NCI-H446 (cell line): ENCODE data around the gene GBF1.
"Not testable (repeated sequence)": the region's sequence is repeated elsewhere in the genome, so short reads cannot be mapped to it uniquely, and the experiment has no call there.

Experiments used
- DNase-seq, 2 experiments: peaks; one replicate each; lab custom pipeline; 2025; lab: John Stamatoyannopoulos, UW

The GBF1 gene

DNA sequence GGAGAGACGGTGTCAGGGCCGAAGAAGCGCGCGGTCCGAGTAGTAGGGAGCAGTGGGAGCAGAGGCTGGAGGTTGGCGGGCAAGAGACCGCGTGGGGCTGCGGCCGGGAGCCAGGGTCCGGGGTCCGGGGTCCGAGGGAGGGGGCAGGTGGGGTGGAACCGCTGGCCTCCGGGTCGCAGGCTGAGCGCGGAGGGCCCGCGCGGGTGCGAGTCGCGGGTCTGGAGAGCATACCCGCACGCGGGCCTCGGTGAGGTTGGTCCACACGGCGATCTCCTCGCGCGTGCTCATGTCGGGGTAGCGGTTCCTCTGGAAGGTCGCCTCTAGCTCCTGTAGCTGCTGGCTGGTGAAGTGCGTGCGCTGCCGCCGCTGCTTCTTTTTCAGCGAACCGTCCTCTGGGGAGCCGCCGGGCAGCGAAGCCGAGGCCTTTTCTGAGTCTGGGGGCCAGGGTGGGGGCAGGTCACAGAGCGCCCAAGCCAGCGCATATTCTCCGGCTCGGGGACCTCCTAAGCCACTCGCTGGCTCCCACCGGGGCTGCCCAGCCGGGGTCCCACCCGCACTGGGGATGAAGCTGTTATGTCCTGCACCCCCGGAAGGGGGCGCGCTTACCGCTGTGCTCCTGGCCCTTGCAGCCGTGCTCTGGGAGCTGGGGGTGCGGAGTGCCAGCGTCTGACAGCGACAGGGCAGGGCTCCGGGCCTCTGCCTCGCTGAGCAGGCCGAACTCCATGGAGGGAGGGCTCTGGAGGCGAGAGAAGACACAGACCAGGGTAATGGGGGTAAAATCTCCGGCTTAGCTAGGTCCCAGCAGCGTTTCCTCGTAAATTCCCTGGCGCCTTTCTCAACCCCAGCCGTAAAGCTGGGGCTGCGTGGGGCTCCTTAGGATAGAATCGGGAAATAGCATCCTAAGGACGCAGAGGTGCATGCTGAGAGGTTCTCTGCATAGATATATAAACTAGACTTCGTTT lies 13.7 kb upstream of the GBF1 start:
- no peak for DNase-seq

DNA sequence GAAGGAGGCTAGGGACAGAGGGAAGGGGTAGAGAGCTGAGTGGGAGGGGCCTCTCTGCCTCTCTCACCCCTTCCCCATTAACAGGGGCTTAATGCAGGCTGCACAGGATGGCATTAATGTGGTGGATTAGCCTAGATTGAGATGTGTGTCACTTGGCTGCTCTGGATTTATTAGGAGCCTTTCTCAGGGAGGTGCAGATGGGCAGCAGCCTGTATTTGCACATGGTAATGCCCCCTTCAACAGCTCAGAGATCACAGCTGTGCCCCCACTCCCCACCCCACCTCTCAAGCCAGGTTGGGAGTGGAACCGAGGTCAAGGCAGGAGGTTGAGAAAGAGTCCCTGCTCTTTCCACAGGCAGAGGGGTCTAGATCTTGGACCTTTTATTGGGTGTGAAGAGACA lies 11.3 kb upstream of the GBF1 start:
- DNase-seq: no peak

DNA sequence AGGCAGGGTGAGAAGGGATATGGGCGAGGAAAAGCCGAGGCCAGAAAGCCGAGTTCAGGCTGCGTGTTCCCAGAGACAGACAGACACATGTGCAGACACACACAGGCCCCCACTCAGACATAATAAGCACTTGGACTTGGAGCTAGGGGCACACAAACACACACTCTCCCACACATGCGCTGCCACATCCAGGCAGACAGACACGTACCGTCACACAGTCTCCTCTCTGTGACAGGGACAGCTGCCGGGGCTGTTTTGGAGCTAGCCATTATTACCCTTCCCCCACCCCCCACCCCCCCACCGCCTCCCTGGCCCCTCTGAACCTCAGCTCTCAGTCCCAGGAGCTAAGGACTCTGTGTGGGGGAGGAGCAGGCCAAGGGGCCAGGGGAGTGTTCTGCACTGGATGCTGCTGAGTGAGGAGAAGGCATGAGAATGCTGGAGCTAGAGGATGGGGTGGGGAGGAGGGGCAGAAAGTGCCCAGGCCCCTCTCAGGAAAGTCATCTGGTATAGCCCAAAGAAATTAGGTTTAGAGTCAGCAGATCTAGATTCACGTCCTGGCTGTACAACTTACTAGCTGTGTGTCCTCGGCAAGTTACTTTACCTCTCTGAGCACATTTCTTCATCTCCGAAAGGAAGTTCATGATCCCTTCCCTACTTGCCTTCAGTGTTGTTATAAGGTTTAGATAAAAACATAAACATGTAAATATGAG lies 10.3 kb upstream of the GBF1 start:
- DNase-seq: no peak

DNA sequence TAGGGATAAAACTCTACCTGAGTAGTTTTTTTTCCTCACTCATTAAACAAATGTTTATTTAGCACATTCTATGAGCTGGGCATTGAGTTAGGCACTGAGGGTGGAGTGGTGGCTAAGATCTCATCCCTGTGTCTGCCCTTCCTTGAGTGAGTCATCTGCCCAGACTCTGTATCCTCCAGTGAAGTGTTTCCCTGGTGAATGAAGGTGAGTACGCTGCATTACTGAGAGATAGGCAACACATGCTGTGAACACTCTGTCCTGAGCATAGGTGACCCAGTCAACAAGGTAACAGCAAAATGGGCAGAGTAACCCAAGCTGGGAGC lies 9.8 kb upstream of the GBF1 start:
- no peak for DNase-seq

DNA sequence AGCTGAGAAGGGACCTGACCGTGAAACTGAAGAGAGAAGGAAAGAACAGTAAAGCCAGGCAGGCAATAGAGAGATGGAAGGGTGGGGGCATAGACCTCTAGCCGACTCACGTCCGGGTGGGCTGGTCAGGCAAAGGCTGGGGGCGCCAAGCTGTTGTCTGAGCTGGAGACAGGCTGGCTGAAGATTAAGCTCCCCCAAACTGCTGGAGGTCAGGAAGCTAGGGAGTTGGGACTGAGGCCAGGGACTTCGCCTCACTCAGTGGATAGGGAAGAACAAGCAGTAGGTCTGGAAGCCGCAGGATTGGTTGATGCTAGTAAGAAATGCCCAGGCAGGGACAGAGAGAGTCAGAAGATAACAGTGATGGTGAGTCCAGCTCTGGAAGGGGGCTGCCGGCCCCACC lies 9.3 kb upstream of the GBF1 start:
- no peak for DNase-seq

DNA sequence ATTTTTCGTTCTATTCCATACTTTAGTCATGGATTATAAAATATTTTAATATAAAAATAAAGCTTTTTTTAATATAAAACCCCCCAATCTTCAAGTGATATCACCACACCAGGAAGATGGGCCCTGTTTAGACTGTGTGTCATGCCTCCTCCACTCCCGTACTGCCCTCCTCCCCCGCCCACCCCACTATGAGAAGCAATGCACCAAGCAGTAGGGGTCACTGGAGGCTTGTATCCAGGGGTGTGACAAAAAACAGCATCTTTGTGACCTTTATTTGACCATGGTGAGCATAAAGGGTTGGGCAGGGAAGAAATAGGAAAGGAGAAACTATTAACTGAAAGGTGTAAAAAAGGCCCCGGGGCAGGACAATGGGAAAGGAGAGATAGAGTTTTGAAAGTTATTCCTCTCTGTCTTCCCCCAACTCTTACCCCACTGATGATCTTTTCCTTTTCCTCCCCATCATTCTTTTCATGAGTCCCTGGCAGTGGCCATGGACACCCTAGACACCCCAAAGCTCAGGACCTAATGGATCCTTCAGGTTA lies 7.5 kb upstream of the GBF1 start:
- no peak for DNase-seq

DNA sequence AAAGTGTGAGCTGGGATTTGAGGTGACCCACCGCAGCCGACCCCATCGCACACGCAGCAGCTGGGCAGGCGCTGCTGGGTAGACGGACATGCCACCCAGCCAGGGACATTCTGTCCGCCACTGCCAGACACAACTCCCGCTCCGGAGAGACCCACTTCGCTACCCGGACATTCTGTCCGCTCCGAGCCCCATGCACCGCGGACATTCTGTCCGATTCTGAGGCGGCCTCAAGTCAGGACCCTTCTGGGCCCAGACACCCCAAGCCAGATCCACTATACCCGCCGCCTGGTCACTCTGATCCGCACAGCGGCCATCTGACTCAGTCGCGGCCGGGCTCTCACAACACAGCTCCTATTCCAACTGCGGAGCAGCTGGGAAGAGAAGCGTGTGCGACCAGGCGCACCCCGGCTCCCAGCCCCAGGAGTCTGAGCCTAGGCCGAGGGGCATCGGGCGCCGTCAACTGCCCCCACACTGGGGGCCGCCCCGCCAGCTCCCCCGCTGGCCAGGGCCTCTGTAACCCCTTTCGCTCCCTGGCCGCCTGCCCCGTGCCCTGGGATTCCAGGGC lies 4.8 kb upstream of the GBF1 start:
- no peak for DNase-seq

DNA sequence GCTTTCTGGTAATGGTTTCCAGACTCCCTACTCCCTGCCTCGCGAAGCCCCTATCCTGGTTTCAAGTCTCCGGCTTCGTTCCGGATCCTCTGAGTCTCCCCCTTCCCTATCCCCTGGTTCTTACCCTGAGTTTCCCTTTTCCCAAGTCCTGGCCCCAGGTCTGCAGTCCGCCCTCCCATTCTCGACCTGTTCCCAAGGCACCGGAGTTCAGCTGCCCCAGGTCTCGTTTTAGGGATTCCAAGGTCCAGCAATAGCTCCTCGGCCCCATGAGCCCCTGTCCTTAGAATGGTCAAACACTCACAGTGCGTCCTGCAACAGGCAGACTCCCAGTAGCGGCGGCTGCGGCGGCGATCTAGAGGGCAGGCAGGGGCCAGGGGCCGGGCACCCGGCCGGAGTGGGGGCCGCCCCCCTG lies 4.3 kb upstream of the GBF1 start:
- no peak for DNase-seq

DNA sequence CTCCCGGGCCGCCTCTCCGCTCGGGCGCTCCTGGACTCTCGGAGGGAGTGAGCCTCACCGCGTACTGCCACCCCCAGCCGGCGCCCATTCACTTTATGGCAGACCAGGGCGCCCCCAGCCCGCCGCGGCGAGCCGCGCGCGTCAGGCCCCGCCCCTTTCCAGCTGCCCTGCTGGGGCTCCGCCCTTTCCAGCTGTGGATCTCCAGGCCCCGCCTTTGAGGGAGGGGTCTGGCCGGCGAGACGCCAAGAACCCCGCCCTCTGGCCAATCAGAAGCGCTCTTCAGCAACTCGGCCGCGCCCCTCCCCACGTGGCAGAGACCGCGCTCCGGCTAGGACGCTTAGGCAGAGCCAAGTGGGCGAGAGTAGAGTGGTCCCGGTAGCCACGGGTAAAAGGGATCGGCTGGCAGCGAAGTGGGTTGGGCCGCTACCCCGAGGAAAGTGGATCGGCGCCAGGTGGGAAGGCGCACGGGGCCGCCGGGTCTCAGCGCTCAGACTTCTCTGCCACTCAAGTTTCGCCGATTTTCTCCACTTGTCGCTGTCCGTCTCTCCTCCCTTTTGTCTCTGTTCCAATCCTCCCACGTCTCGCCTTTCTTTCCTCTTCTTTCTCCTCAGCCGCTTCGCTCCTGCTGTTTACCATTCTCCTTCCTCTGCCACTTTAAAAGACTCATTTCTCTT lies 3.8 kb upstream of the GBF1 start, which contains the start of gene PITX3:
Gene PITX3 (minus strand): TSS at position 69 of the 674 bp plus-strand sequence. CDS start 9,432 bp downstream, outside the sequence.
- peak; percentile 41 to 60 for DNase-seq

DNA sequence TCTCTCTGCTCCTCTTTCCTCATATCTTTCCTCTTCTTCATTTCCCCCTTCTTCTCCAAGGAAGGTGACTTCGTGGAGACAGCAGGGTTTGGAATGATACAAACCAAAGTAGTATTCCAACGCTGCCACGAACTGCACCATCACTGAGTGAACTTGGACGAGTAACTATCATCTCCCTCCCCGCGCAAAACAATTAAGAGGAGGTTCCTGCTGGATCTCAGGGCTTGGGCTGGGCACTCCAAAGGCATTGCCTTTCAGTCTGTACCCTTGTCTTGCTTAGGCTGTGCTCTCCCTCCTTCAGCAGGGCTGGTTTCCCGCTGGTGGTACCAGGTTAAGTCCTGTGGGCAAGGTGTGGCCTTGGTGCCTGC lies 3.2 kb upstream of the GBF1 start:
- no peak for DNase-seq

DNA sequence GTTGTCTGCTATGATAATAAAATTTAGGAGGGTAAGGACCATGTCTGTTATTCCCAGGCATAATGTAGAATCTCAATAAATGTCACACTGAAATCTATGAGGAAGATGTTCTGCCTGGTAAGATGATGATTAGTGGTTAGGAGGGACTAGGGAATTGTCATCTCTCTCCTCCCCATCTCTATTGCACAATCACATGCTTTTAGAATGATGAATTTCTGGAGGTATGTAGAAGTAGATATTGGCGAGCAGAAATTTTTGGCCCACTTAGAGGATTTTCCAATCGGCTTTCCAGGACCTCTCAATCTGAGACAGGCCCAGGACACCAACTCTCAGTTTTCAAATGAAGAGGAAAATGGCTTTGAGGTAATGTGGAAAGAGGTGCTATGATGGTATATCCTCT lies 2.0 kb upstream of the GBF1 start:
- DNase-seq: no peak

DNA sequence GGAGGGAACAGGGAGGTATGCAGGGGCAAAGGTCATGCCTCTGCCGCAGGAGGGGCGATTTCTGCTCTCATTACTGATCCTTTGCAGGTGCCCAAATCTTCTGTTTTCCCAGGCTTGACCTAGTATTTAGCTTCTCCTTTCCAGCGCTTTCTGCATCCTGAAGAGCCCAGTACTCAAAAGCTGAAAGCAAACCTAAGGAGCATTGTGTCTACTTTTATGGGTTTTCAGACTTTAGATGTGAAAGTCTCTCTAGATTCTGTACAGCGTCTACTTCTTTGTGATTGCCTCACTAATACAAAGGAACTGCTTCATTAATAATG lies 560 bp downstream of the GBF1 start:
- no peak for DNase-seq

DNA sequence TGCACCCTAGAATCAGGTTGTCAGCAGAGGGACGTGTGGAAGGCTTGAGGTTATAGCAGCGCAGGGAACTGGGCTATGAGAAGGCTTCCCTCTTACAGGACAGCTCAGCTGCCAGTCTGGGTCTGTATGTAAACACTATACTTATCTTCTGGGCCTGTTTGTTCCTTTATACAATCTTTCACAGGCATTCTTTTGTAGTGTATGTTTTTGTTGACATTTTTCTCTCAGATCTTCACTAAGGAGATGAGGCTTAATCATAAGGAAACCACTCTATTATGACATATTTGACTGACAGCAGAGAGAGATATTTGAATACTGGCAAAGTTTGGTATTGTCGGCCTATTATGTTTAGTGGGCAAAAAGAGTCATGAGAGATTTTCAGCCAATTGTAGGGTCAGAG lies 929 bp downstream of the GBF1 start:
- DNase-seq: no peak

DNA sequence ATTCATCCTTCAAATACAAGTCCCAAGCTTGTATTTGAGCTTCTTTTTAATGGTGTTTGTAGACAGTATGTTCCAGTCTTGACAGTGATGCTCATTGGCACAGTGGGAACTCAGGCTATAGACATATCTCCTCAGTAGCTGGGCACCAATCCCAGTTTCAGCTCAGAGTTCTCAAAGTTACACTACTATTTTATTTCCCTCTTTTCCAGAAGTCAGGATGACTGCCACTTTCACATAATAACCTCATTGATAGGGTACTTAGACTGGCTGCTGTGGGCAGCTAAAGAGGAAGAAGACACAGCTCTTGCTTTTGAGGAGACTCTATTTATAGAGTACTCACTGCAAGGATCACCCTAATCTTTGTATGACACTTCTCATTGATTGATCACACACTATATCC lies 2.4 kb downstream of the GBF1 start:
- no peak for DNase-seq

DNA sequence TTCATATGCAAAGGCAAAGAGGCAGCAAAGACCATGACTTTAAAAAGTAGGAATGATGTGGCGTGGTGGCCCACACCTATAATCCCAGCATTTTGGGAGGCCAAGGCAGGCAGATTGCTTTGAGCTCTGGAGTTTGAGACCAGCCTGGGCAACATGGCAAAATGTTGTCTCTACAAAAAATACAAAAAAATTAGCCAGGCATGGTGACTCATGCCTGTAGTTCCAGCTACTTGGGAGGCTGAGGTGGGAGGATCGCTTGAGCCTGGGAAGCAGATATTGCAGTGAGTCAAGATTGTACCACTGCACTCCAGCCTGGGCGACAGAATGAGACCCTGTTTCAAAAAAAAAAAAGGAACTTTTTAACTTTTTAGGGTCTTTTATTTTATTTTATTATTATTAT lies 7.2 kb downstream of the GBF1 start:
- DNase-seq: not testable (repeated sequence)

DNA sequence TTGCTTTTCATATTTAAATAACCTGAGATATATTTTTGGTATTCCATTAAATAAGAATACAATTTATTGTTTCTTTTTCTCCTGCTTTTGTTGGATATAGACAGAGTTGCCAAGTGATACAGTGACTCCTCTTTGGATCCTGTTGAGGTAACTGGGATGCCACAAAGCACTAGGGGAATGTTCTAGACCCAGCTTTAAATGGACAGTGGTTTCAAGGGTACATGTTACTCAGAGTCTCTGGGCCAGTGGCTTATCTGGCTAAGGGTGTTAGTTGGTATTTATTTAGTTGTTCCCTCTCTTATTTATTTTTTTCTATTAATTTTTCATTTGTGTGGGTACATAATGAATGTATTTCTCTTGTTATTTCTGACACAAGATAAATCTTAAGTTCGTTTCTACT lies 9.1 kb downstream of the GBF1 start:
- DNase-seq: no peak

DNA sequence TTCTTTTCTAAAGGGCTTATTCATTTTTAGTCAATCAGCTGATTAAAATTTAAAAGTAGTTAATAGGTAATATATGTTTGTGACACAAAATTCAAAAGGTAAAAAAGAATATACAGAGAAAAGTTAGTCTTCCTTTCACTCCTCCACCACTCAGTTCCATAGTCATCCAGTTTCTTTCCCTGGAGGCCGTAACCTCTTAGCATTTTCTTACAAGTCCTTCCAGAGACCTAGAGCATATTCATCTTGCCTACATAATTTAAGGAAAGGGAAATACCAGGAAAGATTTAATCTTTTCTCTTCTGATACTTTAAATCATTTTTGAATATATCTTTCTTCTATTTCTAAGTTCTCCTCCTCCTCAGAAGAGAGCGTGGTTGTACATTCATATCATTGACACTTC lies 10.1 kb downstream of the GBF1 start:
- DNase-seq: no peak

DNA sequence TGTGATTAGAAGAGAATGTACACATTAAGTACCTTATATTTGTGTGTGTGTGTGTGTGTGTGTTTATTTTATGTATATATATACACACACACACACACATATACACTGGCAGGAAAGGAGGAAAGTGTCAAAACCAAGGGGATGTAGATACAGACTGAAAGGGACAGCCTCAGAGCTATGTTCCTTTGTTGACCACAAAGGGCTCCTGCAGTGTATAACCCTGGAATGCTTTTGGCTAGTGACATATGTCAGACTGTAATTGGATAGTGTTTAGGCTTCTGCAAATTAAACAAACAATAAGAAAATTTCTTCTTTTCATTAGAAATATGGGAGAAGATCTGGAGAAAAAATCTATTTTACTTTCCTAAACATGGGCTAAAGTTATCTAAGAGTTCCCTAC lies 15.9 kb downstream of the GBF1 start:
- DNase-seq: no peak

DNA sequence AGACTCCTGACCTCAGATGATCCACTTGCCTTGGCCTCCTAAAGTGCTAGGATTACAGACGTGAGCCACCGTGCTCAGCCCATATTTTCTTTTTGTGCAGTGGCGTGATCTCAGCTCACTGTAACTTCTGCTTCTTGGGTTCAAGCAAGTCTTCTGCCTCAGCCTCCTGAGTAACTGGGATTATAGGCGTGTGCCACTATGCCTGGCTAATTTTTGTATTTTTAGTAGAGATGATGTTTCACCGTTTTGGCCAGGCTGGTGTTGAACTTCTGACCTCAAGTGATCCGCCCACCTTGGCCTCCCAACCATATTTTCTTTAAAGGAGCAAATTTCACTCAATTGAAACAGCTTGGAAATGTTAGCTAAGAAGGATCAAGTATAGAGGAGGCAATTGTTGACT lies 16.5 kb downstream of the GBF1 start:
- DNase-seq: no peak

DNA sequence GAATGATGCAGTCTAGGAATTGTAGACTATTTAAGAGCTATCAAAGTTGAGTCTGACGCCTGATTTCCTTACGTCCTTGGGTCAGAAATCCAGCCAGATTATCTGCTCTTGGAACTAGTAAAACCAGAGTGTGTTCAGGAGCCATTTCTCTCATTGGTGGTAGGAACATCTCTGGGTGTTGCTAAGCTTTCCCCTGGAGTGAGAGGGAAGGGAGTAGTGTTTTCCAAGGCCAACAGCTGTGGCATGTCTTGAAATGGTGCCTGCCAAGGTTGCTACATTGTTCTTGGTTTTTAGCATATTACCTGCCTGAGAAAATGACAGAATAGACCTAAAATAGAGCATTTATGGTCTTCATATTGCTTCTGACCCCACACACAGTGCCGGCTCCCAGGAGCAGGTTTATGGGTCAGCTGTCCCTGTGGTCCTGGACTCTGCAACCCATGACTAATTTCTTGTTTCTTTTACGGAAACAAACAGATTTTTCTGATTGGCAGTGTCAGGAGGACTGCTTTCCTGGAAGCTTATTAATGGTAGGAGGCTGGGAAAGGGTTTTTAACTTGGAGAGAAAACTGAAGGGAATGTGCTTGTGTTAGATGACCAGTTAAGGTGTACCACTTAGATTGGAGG lies 17.5 kb downstream of the GBF1 start:
- DNase-seq: no peak

DNA sequence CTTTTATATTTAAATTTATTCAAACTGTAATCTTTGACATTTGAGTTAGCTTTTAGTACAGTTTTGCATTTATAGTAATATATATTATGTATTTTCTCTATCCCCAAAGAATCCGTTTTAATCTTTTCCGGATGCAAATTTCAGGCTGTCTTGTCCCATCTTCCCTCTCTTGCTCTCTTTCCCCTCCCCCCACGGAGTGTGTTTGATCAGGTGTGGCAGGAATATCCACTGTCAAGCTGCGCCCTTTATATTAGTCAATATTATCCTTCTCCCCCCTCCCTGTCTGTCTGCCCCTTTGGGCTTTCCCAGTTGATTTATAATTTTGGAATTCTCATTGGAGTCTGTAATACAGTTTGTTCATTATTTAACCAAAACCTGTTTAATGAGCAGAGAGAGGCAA lies 19.0 kb downstream of the GBF1 start:
- no peak for DNase-seq

DNA sequence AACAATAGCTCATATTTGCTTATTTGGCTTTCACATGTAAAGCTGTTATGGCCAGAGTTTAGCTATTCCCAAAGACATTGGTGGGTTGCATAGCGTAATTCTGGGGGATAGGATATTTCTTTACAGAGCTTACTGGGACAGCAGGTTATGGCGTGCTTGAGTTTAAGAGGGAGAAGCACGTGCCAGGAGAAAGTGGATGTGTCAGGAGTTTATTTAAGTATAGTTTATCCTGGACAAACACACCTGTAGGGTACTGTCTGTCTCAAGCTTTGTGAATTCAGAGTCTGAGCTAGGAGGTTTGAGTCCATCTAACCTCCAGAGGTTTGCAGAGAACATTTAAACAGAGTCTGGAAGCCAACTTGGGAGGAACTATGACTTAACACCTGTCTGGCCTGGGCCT lies 21.3 kb downstream of the GBF1 start:
- no peak for DNase-seq
